Measurements from ENCODE around the gene HMGB4. TPM values are rescaled to one million over a fixed set of nuclear protein-coding genes. Genes with fewer than 3 reads are reported as not detected.

Gene HMGB4
- not detected in 2 replicates for total RNA-seq (2022)
- Bru-seq, nascent RNA, result not detected
- BruChase-seq, experiment 1, labeled RNA remaining after a 6-hour chase, result not detected
- not detected for BruChase-seq, experiment 2, labeled RNA remaining after a 2-hour chase
- long read RNA-seq, result 0 reads

- Mint-ChIP-seq H3K4me1 (ENCODE audit: insufficient read depth, unreplicated experiment) (no peaks in the 10 kb centered on the region), H3K9me3 (ENCODE audit: unreplicated experiment) (peaks cover 25% of the 10 kb centered on the region), H3K27me3 (ENCODE audit: insufficient read depth, unreplicated experiment) (no peaks in the 10 kb centered on the region), H3K36me3 (ENCODE audit: insufficient read depth, unreplicated experiment) (no peaks in the 10 kb centered on the region), H3K27ac (ENCODE audit: low read depth, unreplicated experiment) (no peak within 1 kb of the TSS), H3K4me3 (ENCODE audit: unreplicated experiment) (no peak within 1 kb of the TSS)
- intact Hi-C loops (cut with micrococcal nuclease), result no loop called here
- no peak for DNase-seq (ENCODE audit: unreplicated experiment)
- no peak for TF ChIP-seq CTCF (IDR thresholded peaks at IDR 0.05; ENCODE audit: unreplicated experiment)
- CTCF ChIA-PET, result no interaction called here
- POLR2A ChIA-PET, result interaction anchor here (0.6 kb wide), 1 partner anchor 483 kb away, joined by 3 read pairs; no protein-coding TSS in a partner anchor
- no TSS peak for BruUV-seq (replicated peaks)
These were observed at the start of gene HMGB4 for GRCh38 chr1:33863779-33864178. Gene HMGB4, plus strand, starts transcription at chr1:33864079. Its CDS starts 113 bp downstream, at chr1:33864192.

- no peak for TF ChIP-seq CTCF (IDR thresholded peaks at IDR 0.05; ENCODE audit: unreplicated experiment)
- intact Hi-C loops (cut with micrococcal nuclease), result no loop called here
- BruUV-seq (replicated peaks), result no TSS peak
- ChIA-PET CTCF (no interaction called here), POLR2A (no interaction called here)
- Mint-ChIP-seq H3K27me3 (ENCODE audit: insufficient read depth, unreplicated experiment) (no peaks in the 10 kb centered on the region), H3K27ac (ENCODE audit: low read depth, unreplicated experiment) (no peak overlapping the region), H3K4me3 (ENCODE audit: unreplicated experiment) (no peak overlapping the region), H3K36me3 (ENCODE audit: insufficient read depth, unreplicated experiment) (no peaks in the 10 kb centered on the region), H3K4me1 (ENCODE audit: insufficient read depth, unreplicated experiment) (no peaks in the 10 kb centered on the region), H3K9me3 (ENCODE audit: unreplicated experiment) (peaks cover 19% of the 10 kb centered on the region)
- no peak for DNase-seq (ENCODE audit: unreplicated experiment)
These were observed 49.7 kb upstream of the HMGB4 start for GRCh38 chr1:33814166-33814565.

GRCh38 chr1:33815061-33815460 lies 48.8 kb upstream of the HMGB4 start:
- intact Hi-C loops (cut with micrococcal nuclease), result no loop called here
- no peak for TF ChIP-seq CTCF (IDR thresholded peaks at IDR 0.05; ENCODE audit: unreplicated experiment)
- peak; percentile 23 for DNase-seq (ENCODE audit: unreplicated experiment)
- Mint-ChIP-seq H3K27ac (ENCODE audit: low read depth, unreplicated experiment) (no peak overlapping the region), H3K4me3 (ENCODE audit: unreplicated experiment) (no peak overlapping the region), H3K27me3 (ENCODE audit: insufficient read depth, unreplicated experiment) (no peaks in the 10 kb centered on the region), H3K4me1 (ENCODE audit: insufficient read depth, unreplicated experiment) (no peaks in the 10 kb centered on the region), H3K36me3 (ENCODE audit: insufficient read depth, unreplicated experiment) (no peaks in the 10 kb centered on the region), H3K9me3 (ENCODE audit: unreplicated experiment) (peaks cover 24% of the 10 kb centered on the region)
- ChIA-PET CTCF (interaction anchor here (0.6 to 1.2 kb wide), 2 partner anchors 45 to 136 kb away, joined by 3 read pairs; no protein-coding TSS in a partner anchor), POLR2A (no interaction called here)
- no TSS peak for BruUV-seq (replicated peaks)

GRCh38 chr1:33818071-33818470 lies 45.8 kb upstream of the HMGB4 start:
- BruUV-seq (replicated peaks), result no TSS peak
- no peak for TF ChIP-seq CTCF (IDR thresholded peaks at IDR 0.05; ENCODE audit: unreplicated experiment)
- Mint-ChIP-seq H3K9me3 (ENCODE audit: unreplicated experiment) (peaks cover 35% of the 10 kb centered on the region), H3K27ac (ENCODE audit: low read depth, unreplicated experiment) (no peak overlapping the region), H3K4me3 (ENCODE audit: unreplicated experiment) (no peak overlapping the region), H3K27me3 (ENCODE audit: insufficient read depth, unreplicated experiment) (no peaks in the 10 kb centered on the region), H3K4me1 (ENCODE audit: insufficient read depth, unreplicated experiment) (no peaks in the 10 kb centered on the region), H3K36me3 (ENCODE audit: insufficient read depth, unreplicated experiment) (no peaks in the 10 kb centered on the region)
- DNase-seq (ENCODE audit: unreplicated experiment), result peak; percentile 21
- intact Hi-C loops (cut with micrococcal nuclease), result no loop called here
- ChIA-PET POLR2A (interaction anchor here (0.6 kb wide), 1 partner anchor 1167 kb away, joined by 3 read pairs; no protein-coding TSS in a partner anchor), CTCF (interaction anchor here (0.7 kb wide), 1 partner anchor 875 kb away, joined by 3 read pairs; no protein-coding TSS in a partner anchor)

All from MCF 10A (cell line).